Hematopoietic multipotent progenitor cell treated with erythropoietin and hydrocortisone succinate and interleukin-3 and kit ligand, for 15 days (in vitro differentiated cells): Measurements from ENCODE around the gene NEU3.
"Not testable (repeated sequence)": the region's sequence is repeated elsewhere in the genome, so short reads cannot be mapped to it uniquely, and the experiment has no call there.

Source experiments
- DNase-seq: peaks from one replicate; pipeline ENCODE4 v3.0.0-alpha.2; 2015; ENCODE audit warnings: low spot score

The NEU3 gene

DNA sequence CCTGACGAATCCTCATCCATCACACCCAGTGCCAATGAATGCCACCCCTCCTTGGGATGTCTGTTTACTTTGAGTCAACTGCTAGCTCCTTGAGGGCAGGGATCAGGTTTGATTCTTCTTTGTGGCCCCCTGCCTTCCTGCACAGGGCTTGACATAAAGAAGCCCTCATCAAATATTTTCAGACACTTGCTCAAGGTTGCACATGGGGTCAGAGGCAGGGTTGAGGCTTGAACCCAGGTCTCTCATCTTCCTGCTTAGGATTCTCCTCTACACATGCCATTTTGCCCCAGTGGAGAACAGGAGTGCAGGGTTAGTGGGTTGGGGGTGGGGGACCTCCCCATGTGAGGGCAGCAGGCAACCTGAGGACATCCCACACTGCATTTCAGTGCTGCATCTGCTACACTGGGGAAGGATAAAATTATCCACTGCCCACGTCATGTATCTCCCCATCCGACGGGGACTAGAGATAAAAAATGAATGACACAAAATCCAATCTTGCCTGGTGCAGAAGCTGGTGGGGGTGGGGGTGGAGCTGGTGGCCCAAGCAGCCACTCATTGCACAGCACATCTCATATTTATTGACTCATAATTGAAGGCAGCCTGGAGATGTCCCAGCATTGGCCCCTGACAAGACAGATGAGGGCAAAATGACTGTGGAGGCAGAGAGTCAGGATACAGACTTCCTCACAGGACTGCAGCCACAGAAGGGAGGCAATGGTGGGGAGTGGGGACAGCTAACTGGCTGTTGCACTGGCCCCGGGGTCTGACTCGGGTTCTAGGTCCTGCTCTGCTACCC is 41.3 kb downstream of the NEU3 start:
- no peak for DNase-seq

DNA sequence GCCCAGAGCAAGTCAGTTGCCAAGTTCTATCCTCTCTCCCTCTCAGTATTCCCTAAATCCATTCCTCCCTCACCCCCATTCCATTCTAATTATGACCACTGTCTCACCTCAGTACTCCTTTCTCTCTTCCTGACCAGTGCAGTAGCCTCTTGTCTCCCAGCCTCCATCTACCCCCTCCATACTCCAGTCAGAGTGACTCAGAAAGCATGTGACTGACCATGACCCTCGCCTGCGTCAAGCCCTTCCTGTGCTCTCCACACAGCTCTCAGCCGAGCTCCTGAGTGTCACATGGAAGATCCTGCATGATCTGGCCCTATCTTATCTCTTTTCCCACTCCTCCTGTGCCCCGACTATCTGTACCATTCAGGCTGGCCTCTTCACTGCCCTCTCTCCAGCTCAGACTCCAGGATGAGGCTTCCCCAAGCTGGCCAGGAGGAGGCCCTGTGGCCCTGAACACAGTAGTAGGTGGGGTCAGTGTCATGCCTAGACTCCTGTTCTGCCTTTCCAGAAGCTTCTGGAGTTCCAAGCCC is 42.6 kb downstream of the NEU3 start:
- DNase-seq = no peak

DNA sequence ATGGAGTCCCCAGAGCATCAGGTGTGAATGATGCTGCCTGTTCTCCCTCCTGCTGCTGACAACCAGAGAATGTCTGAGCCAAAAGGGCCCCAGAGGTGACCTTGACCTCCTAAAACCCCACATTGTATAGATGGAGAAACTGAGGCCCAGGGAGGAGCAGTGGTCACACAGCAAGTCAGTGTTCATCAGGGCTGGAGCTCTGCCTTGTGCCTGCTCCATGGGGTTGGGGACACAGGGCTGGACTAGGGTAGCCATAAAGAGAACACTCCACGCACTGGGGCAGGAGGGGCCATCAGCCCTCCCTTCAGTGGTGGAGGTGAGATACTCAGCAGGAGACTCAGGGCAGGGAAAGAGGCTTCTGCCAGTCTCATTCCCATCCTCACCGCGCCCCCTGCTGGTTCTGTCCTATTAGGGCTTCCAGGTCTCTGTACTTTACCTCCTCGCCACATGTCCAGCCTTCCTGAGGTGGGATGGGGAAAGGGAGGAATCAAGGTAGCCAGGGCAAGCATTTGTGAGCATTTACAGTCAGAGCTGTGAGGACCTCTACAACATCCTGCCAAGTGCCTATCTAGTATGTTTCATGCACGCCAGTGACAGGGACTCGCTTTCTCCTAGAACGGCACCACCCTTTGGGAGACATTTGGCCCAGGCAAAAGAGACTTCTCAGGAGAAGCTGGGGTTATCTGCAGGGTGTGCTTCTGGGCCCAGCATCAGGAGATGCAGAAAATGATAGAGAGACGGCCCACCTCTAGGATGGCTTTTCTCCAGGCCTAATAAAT is 43.2 kb downstream of the NEU3 start:
- DNase-seq = peak; percentile 71

DNA sequence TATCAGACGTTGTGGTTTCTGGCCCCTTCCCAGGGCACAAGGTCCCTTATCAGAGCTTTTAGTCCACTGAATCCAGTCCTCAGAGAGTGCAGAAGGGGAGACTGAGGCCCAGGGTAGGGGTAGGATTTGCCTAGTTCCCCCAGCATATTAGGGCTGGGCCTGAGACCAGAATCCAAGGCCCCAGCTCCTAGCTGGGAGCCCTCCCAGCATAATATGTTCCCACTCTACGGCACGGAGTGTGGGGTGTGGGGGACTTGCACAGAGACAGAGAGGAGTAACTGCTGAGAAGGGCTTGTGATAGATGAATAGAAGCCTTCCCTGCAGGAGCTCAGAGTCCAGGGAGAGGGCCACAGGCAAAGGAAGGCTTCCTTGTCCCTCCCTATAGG is 43.8 kb downstream of the NEU3 start:
- no peak for DNase-seq

DNA sequence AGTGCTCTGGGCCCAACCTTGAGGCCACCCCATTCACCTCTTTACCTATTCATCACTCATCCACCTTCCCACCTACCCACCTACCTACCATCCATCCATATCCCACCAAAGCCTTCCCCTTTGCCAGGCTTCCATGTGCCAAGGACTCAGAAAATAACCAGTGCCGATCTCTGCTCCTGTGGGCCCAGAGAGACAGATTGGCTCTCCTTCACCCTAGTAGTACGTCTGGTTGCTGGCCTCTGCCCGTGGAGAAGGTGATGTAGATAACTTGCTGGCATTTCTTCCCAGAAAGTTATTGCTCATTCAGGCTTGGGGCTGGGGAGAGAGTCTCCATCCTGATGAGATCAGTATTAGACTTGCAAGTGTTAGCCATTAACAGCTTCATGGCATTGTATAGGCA is 45.2 kb downstream of the NEU3 start:
- no peak for DNase-seq

DNA sequence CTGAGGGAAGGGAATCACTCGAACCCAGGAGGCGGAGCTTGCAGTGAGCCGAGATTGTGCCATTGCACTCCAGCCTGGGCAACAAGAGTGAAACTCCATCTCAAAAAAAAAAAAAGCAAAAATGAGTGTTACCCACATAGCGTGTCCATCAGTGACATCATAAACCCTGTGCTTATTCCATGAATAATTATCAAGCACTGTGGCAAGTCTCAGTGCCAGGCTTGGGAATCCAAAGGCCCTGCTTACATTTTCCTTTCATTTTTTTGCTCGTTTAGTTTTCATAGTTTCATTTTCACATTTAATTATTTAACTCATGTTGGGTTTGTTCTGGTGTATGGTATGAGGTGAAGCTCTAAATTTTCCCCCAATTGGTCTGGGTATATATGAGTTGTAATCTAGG is 46.5 kb downstream of the NEU3 start:
- no peak for DNase-seq

DNA sequence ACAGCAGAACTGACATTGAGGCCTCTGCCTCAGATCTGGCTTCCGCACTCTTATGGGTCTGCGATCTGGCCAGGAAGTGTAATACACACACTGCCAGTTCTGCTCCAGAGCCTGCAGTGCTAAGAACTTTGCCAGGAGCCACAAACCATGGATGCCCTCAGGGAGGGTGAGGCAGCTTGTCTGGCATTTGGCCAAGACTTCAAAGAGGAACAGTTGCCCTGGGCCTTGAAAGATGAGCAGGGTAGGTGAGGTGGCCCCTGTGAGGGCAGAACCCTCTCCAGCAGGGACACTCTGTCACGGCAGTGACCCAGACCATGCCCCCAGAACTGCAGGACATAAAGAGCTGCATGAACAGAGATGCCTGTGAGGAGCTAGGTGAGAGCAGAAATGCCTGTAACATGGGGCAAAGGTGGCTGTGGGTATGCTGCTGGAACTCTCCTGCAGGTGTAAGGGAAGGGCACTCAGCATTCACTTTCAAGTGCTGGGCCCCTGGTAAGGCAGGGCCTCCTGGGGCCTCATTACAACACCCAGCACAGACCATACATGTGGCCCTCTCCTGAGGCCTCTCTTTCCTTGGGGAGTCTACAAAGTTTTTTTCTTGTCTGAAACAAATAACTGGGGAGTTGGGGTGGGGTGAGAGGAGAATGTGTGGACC is 47.3 kb downstream of the NEU3 start:
- DNase-seq = no peak

DNA sequence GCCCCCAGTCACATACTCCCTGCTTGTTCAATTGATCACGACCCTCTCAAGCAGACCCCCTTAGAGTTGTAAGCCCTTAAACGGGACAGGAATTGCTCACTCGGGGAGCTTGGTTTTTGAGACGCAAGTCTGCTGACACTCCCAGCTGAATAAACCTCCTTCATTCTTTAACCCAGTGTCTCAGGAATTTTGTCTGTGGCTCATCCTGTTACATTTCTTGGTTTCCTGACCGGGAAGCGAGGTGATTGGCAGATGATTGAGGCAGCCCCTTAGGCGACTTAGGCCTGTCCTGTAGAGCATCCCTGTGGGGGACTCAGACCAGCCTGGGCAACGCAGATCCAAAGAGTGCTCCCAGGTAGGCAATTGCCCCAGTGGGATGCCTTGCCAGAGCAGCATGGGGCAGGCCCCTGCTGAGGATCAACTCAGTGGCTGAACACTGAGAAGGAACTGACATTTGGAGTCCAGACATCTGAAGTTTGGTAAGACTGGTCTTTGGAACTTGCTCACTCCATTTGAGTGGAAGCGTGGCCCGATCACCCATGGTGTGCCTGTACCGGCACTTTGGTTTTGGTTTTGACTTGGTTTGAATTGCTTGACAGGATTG is 51.5 kb downstream of the NEU3 start:
- no peak for DNase-seq

DNA sequence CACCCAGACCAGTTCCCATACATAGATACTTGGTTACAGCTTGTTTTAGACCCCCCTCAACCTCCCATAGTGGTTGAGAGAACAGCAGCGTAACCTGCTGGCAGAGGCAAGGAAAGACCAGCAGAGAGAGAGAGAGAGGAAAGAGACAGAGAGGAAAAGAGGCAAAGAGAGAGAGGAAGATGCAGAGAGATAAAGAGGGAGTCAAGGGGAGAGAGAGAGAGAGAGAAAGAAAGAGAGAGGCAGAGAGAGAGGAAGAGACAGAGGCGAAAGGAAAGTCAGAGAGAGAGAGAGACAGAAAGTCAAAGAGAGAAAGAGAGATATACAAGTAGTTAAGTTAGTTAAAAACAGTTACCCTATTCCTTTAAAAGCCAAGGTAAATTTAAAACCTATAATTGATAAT is 52.5 kb downstream of the NEU3 start:
- no peak for DNase-seq

DNA sequence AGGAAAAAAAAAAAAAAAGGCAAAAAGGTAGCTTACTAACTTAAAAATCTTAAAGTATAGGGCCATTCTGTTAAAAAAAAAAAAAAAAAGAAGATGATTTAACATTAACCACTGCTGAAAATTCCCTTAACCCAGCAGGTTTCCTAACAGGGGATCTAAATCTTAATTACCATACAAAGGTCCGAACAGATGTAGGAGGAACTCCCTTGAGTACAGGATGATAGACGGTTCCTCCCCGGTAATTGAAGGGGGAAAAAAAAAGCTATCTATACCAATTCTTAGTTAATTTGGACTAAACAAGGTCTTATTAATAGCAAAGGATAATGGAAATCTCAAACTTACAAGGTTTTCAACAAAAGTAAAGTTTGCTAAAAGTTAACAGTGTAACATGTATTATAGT is 53.1 kb downstream of the NEU3 start:
- DNase-seq = not testable (repeated sequence)

DNA sequence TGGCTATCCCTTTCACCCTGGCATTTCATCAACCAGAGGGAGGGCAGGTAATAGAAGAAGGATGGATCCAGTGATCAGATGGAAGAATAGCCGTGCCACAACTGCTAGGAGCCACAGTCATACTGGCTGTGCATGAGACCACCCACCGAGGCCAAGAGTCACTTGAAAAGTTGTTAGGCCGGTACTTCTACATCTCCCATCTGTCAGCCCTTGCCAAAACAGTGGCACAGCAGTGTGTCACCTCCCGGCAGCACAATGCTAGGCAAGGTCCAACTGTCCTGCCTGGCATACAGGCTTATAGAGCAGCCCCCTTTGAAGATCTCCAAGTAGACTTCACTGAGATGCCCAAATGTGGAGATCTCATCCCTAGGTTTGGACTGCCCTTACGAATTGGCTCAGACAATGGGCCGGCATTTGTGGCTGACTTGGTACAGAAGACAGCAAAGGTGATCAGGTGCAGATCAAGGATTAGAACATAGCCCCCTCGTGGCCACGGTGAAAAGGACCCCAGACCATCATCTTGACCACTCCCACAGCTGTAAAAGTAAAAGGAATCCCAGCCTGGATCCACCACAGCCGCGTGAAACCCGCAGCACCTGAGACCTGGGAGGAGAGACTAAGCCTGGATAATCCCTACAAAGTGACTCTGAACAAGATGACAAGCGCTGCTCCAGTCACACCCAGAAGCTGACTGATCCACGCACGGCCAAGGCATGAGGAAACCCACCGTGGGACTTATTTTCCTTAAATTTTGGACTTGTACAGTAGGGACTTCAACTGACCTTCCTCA is 55.8 kb downstream of the NEU3 start:
- not testable (repeated sequence) for DNase-seq

DNA sequence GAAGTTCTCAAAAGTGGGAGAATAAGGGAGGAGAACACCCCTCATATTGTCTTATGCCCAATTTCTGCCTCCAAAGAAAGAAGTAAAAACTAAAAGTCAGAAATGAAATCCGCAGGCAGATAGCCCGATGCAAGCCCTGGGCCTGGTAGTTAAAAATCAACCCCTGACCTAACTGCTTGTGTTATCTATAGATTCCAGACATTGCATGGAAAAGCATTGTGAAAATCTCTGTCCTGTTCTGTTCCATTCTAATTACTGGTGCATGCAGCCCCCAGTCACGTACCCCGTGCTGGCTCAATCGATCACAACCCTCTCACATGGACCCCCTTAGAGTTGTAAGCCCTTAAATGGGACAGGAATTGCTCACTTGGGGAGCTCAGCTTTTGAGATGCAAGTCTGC is 57.9 kb downstream of the NEU3 start:
- not testable (repeated sequence) for DNase-seq

DNA sequence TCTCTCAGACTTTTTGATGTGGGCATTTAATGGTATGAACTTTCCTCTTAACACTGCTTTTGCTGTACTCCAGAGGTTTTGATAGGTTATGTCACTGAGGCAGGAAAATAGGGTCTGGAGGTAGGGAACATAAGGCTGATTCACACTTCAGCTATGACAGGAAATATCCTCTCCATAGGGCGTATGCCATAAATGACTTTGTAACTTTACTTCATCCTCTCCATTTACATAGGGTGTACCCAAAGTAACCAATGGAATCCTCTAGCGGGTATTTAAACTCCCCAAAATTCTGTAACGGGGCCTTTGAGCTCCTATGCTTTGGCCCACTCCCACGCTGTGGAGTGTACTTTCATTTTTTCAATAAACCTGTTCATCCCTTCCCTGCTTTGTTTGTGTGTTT is 58.5 kb downstream of the NEU3 start:
- DNase-seq = no peak

DNA sequence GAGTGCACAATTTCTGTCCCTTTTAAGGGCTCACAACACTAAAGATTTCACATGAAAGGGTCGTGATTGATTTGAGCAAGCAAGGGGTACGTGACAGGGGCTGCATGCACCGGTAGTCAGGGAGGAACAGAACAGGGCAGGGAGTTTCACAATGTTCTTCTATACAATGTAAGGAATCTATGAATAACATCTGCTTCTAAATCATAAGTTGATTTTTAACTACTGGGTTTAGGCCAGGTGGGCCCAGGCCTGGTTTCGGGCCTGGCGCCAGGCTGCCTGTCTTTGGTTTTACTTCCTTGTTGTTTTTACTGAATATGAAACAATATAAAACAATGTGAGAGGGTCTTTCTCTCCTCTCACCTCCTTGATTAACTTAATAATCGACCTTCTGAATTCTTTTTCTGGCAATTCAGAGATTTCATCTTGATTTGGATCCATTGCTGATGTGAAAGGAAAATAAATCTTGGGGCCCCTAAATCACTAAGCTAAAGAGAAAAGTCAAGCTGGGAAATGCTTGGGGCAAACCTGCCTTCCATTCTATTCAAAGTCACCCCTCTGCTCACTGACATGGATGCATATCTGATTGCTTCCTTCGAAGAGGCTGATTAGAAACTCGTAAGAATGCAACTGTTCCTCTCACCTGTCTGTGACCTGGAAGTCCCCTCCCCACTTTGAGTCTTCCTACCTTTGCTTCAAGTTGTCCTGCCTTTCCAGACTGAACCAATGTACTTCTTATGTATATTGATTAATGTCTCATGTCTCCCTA is 61.0 kb downstream of the NEU3 start:
- not testable (repeated sequence) for DNase-seq

DNA sequence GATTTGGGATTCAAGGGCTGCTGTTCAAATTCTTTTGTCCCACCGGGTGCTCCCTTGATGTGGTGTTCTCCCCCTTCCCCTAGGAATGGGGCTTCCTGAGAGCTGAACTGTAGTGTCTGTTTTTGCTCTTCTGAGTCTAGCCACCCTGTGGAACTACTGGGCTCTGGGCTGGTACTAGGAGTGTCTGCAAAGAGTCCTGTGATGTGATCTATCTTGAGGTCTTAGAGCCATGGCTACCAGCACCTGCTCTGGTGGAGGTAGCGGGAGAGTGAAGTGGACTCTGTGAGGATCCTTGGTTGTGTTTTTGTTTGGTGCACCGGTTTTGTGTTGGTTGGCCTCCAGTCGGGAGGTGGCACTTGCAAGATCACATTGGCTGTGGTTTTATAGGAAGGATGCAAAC is 61.8 kb downstream of the NEU3 start:
- DNase-seq = no peak

DNA sequence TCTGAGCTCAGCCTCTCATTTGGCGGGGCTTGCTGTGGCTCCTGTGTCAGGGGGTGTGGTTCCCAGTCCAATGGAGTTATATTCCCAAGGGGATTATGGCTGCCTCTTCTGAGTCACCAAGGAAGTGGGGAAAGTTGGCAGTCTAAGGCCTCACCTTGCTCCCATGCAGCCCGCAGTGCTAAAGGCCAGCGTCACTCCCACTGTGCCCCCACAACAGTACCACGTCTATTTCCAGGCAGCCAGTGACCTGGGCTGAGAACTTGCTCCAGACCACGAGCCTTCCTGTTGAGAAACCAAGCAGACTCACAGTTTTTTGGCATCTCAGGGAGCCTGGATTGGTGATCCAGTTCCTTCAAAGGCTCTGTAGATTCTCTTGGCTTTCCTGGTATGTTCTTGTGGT is 62.3 kb downstream of the NEU3 start:
- DNase-seq = no peak

DNA sequence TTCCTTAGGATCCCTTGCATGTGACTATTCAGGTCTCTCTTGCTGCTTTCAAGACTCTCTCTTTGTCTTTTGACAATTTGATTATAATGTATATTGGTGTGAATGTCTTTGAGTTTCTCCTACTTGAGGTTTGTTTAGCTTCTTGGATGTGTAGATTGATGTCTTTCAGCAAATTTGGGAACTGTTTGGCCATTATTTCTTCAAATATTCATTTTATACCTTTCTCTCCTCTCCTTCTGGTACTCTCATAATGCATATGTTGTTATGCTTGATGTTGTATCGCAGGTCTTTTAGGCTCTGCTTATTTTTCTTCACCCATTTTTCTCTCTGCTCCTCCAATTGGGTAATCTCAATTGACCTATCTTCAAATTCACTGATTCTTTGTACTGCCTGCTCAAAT is 63.7 kb downstream of the NEU3 start:
- DNase-seq = no peak

DNA sequence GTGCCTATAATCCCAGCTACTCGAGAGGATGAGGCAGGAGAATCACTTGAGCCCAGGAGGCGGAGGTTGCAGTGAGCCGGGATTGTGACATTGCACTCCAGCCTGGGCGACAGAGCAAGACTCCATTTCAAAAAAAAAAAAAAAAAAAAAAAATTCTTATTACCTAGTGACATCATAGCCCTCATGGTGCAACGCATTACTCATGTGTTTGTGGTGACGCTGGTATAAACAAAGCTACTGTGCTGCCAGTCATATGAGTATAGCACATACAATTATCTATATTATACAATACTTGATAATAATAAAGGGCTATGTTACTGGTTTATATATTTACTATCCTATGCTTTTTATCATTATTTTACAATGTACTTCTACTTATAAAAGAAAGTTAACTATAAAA is 66.8 kb downstream of the NEU3 start:
- DNase-seq = no peak

DNA sequence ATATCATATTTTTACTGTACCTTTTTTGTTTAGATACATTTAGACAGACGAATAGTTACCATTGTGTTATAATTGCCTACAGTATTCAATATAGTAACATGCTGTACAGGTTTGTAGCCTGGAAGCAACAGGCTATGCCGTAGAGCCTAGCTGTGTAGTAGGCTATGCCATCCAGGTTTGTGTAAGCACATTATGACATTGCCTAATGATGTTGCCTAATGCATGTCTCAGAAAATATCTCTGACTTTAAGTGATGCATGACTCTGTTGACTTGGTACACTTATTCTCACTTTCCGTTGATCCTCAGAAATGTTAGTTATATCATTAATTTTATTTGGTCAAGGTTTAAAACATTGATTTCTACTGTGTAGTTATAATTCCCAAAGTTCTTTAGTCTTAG is 68.1 kb downstream of the NEU3 start:
- DNase-seq = no peak

DNA sequence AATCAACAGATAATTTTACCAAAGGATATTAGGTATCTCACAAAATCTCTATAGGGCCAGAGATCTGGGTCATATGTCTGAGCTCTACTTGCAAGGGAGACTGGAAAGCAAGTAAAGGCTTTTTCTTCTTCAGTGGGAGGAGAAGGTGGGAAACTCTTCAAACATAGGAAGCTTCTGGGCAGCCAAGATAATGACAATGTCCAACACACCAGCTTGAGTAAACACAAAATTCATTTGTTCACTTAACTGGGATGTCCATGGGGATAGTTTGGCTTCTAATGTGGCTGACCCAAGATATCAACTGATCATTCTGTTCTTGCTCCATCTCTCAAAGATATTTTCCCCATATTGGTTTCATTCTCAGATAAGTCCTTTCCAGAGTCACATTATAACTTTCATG is 70.6 kb downstream of the NEU3 start:
- no peak for DNase-seq
